Esophagus squamous epithelium (tissue), 5 donors: Measurements from ENCODE around the gene SH2D7. TPM values are rescaled to one million over a fixed set of nuclear protein-coding genes. Genes with fewer than 3 reads are reported as not detected.
A peak's percentile ranks its signal among the peaks of the same experiment; 100 is the strongest.

Experiments
- DNase-seq: peaks from one replicate; lab custom pipeline; 2025; lab: John Stamatoyannopoulos, UW
- H3K27ac ChIP-seq, 4 donors: fragments of 200-600 bp; sonication (generic); one replicate each; pipeline ENCODE4 v1.5.1; 2016 to 2019; ENCODE audit warnings: mild to moderate bottlenecking in 1 of 4
- H3K27me3 ChIP-seq, 4 donors: fragments of 200-600 bp; sonication (generic); 1 replicate in 3 of 4; 2 replicates in 1 of 4; pipeline versions ENCODE4 v1.5.1 to v1.6.0; 2017 to 2021; ENCODE audit warnings: antibody characterized with exemption in 1 of 4
- H3K36me3 ChIP-seq, 3 donors: fragments of 200-600 bp; sonication (generic); one replicate each; pipeline ENCODE4 v1.5.1; 2016 to 2019
- H3K4me1 ChIP-seq, 3 donors: fragments of 200-600 bp; sonication (generic); one replicate each; pipeline ENCODE4 v1.5.1; 2017 to 2019
- H3K4me3 ChIP-seq, 4 donors: fragments of 200-600 bp; sonication (generic); 1 replicate in 3 of 4; 2 replicates in 1 of 4; pipeline ENCODE4 v1.5.1; 2016 to 2019; ENCODE audit warnings: mild to moderate bottlenecking in 2 of 4, moderate library complexity in 1 of 4
- H3K9me3 ChIP-seq, 3 donors: fragments of 200-600 bp; sonication (generic); one replicate each; pipeline ENCODE4 v1.5.1; 2016 to 2019
- CTCF ChIP-seq, 6 experiments: fragments of 450-650 bp in 4 of 6; fragments of 200-600 bp in 2 of 6; sonication (generic) in 2 of 6; IDR thresholded peaks; one replicate each; pipeline ENCODE4 v1.5.1; 2016 to 2019; ENCODE audit warnings: antibody characterized with exemption in 6 of 6, mild to moderate bottlenecking in 4 of 6, moderate library complexity in 4 of 6
- POLR2A ChIP-seq, 4 donors: fragments of 450-650 bp; IDR thresholded peaks; one replicate each; pipeline ENCODE4 v1.6.1; 2017; ENCODE audit warnings: antibody characterized with exemption in 4 of 4, mild to moderate bottlenecking in 4 of 4, moderate library complexity in 3 of 4
- WGBS, 2 donors: methylation state at CpG; one replicate each; pipeline ENCODE4 v1.1.5; 2018; 5-methylcytosine and 5-hydroxymethylcytosine counted together
- intact Hi-C: fragments of 100-400 bp; cut with DNase I; formaldehyde crosslinking; loops from one replicate; pipeline ENCODE4 v1.15.0; 2022
- total RNA-seq, 4 donors: library from RNA; depleted of rRNA; stranded (reverse); fragments of >200 nt; gene quantifications; one replicate each; pipeline ENCODE4 v1.1.0, GENCODE V29; 2016
- donor health status: DM: yes; HTN: yes; CAD: no.

SH2D7 gene
- not detected for total RNA-seq

- TF ChIP-seq CTCF (IDR thresholded peaks at IDR 0.05) (no peak), POLR2A (IDR thresholded peaks at IDR 0.05) (no peak)
- no peaks in the 10 kb centered on the region for H3K27me3 ChIP-seq
- H3K27ac ChIP-seq = peak within 1 kb of the TSS in 1 of 4 donors; percentile 11
- no peaks in the 10 kb centered on the region for H3K36me3 ChIP-seq
- intact Hi-C loops = no loop called here
- no peak for DNase-seq
- H3K4me3 ChIP-seq = no peak within 1 kb of the TSS
- 76 to 80% methylated on average over 1 to 5 of the region's 11 CpGs for WGBS, 2 donors
- peaks cover 0 to 19% (median 0%) of the 10 kb centered on the region in 3 donors for H3K4me1 ChIP-seq
- H3K9me3 ChIP-seq = no peaks in the 10 kb centered on the region
These were observed at the start of gene SH2D7 for GRCh38 chr15:78092261-78093041. Gene SH2D7 (plus strand): TSS chr15:78092561. CDS start chr15:78092585, 24 bp downstream.

DNA sequence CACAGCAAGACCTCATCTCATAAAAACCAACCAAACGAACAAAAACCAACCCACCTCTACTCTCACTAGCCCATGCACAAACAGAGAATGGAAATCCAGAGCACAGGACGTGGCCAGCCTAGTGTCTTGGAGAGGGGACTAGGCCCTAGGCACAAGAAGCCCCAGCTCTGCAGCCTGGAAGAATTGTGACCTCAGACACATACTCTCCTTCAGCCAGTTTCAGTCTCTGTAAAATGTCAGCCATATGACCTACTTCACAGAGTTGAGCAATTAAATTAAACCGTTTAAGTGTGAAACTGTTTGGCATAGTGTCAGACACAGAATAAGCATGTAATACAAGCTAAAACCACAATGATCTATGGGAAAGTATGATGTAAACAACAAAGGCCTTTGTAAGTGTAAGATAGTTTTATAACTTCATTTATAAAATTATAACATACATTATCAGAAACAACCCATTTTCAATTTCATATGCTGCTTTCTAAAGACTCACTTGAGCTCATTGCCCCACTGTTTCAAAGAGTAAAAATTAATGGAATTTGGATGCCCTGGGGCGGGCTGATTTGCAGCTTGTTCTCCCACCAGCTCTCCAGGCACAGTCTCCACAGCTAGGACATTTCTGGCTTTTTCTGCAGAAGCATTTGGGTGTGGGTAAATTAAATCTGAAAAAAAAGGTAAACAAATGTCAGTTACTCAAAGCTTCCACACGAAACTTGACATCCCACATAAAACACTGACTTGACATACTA, 47.8 kb upstream of the SH2D7 start:
- Histone ChIP-seq H3K36me3 (peaks cover 0 to 37% (median 0%) of the 10 kb centered on the region in 3 donors), H3K9me3 (no peaks in the 10 kb centered on the region), H3K27ac (peak overlapping the region in 2 of 4 donors; percentile 18 to 44), H3K27me3 (no peaks in the 10 kb centered on the region), H3K4me1 (peaks cover 10 to 72% (median 46%) of the 10 kb centered on the region in 3 donors), H3K4me3 (no peak overlapping the region)
- DNase-seq = no peak
- WGBS, 2 donors = 56 to 64% methylated on average over 5 of the region's 5 CpGs
- intact Hi-C loops = no loop called here
- TF ChIP-seq CTCF (IDR thresholded peaks at IDR 0.05) (no peak), POLR2A (IDR thresholded peaks at IDR 0.05) (no peak)

DNA sequence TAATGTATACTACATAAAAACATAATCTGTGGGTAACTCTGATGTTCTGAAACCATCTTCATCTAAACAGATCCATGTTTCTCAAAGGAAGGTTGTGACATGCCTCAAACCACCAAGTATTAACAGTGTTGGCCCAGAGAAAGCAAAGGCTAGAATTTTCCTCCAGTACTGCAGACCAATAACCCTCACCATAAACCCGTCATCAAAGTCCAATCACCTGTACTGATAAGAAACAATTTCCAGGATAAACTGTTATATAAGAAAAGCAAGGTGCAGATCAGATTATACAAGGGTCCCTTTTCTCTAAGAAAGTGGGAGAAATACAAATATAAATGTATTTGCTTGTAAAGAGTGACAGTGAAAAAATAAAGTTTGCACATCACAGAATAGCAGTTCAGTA, 47.2 kb upstream of the SH2D7 start:
- no peak for TF ChIP-seq POLR2A (IDR thresholded peaks at IDR 0.05)
- Histone ChIP-seq H3K4me1 (peaks cover 10 to 73% (median 48%) of the 10 kb centered on the region in 3 donors), H3K27me3 (no peaks in the 10 kb centered on the region), H3K9me3 (no peaks in the 10 kb centered on the region), H3K4me3 (no peak overlapping the region), H3K36me3 (peaks cover 0 to 32% (median 0%) of the 10 kb centered on the region in 3 donors), H3K27ac (peak overlapping the region in 1 of 4 donors; percentile 11)
- intact Hi-C loops = no loop called here
- DNase-seq = no peak
- WGBS, 2 donors = 73 to 92% methylated on average over 1 of the region's 1 CpG

- H3K9me3 ChIP-seq = no peaks in the 10 kb centered on the region
- H3K27ac ChIP-seq = peak overlapping the region; percentile 37 to 80 (median 61)
- peaks cover 11 to 84% (median 54%) of the 10 kb centered on the region in 3 donors for H3K4me1 ChIP-seq
- H3K36me3 ChIP-seq = peaks cover 0 to 29% (median 0%) of the 10 kb centered on the region in 3 donors
- intact Hi-C loops = no loop called here
- 34 to 69% methylated on average over 5 of the region's 5 CpGs for WGBS, 2 donors
- no peak overlapping the region for H3K4me3 ChIP-seq
- no peaks in the 10 kb centered on the region for H3K27me3 ChIP-seq
- no peak for DNase-seq
- TF ChIP-seq POLR2A (IDR thresholded peaks at IDR 0.05) (no peak), CTCF (IDR thresholded peaks at IDR 0.05) (no peak)
These were observed 45.5 kb upstream of the SH2D7 start for GRCh38 chr15:78046796-78047341.

GRCh38 chr15:78047761-78048627, 44.4 kb upstream of the SH2D7 start:
- DNase-seq = no peak
- Histone ChIP-seq H3K9me3 (no peaks in the 10 kb centered on the region), H3K36me3 (peaks cover 0 to 30% (median 3%) of the 10 kb centered on the region in 3 donors), H3K4me3 (no peak overlapping the region), H3K27ac (peak overlapping the region; percentile 37 to 80 (median 61)), H3K27me3 (no peaks in the 10 kb centered on the region), H3K4me1 (peaks cover 17 to 95% (median 63%) of the 10 kb centered on the region in 3 donors)
- intact Hi-C loops = no loop called here
- TF ChIP-seq POLR2A (IDR thresholded peaks at IDR 0.05) (no peak), CTCF (IDR thresholded peaks at IDR 0.05) (peak in 1 of 6 experiments; percentile 7)
- WGBS, 2 donors = 26 to 41% methylated on average over 6 to 8 of the region's 8 CpGs
